OCI-M1 (cell line): ENCODE measurements around the gene CTCF.

Experiments used
- DNase-seq: peaks from one replicate; lab custom pipeline; 2025; lab: John Stamatoyannopoulos, UW

The CTCF gene

GRCh38 chr16:67535201-67535600 lies 27.1 kb upstream of the CTCF start:
- DNase-seq, result no peak

DNA sequence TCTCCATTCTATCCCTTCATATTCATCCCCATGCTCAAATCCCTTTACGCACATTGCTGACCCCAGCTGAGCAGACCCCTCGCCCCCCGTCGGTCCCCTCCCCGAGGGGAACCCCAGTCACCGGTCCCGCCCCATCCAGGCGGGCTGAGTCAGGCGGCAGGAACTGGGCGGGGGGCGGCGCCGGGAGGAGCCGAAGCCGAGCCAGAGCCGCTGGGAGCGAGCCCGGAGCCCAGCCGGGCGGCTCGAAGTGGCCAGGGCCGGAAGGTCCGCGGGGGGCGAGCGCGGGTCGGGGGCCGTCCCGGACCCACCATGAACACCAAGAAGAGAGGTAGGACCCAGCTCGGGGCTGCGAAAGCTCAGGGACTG lies 25.1 kb upstream of the CTCF start:
- DNase-seq, result no peak

GRCh38 chr16:67537636-67538591 lies 24.4 kb upstream of the CTCF start:
- no peak for DNase-seq

- no peak for DNase-seq
Measured at GRCh38 chr16:67538666-67539101, 23.6 kb upstream of the CTCF start.

- no peak for DNase-seq
Measured at GRCh38 chr16:67539271-67539670, 23.1 kb upstream of the CTCF start.

DNA sequence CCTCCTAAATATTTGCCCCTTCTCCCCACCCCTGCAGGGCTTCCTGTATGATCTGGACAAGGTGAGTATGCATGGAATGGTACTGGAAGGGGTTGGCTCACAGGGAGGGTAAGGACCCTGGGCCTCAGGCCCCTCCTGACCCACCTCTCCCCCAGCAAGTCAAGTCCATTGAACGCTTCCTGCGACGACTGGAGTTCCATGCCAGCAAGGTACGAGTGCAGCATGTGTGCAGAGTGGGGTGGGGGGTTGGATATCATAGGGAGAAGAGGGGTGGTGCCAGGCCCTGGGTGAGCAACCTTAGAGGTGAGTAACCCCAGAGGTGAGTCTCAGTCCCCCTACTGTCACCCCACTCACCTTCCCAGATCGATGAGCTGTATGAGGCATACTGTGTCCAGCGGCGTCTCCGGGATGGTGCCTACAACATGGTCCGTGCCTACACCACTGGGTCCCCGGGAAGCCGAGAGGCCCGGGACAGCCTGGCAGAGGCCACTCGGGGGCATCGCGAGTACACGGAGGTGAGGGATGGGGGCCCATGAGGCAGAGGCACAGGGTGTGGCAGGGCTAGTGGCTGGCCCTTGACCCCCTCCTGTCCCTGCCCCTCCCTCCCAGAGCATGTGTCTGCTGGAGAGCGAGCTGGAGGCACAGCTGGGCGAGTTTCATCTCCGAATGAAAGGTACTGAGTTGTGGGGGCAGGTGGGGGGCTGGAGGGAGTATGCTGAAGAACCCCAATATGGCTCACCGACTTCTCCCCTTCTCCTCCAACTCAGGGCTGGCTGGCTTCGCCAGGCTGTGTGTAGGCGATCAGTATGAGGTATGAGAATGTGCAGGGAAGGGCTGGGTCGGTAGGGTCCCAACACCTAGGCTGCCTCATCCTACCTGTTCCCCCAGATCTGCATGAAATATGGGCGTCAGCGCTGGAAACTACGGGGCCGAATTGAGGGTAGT lies 22.4 kb upstream of the CTCF start:
- no peak for DNase-seq

- DNase-seq, result no peak
Measured at GRCh38 chr16:67540756-67541155, 21.6 kb upstream of the CTCF start.

GRCh38 chr16:67541391-67542263 lies 20.7 kb upstream of the CTCF start:
- no peak for DNase-seq

- DNase-seq, result peak; percentile 92
Measured at GRCh38 chr16:67542464-67542863, 19.9 kb upstream of the CTCF start.

DNA sequence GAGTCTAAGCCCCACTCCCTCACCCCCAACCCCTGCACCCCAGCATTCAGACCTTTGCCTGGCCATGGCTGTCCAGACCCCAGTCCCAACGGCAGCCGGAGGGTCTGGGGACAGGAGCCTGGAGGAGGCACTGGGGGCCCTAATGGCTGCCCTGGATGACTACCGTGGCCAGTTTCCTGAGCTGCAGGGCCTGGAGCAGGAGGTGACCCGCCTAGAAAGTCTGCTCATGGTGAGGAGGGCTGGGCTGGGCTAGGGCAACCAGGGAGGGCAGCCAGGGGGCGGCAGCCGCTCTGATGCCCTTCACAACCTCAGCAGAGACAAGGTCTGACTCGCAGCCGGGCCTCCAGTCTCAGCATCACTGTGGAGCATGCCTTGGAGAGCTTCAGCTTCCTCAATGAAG lies 19.3 kb upstream of the CTCF start:
- no peak for DNase-seq

- no peak for DNase-seq
Measured at GRCh38 chr16:67543582-67543981, 18.7 kb upstream of the CTCF start.

DNA sequence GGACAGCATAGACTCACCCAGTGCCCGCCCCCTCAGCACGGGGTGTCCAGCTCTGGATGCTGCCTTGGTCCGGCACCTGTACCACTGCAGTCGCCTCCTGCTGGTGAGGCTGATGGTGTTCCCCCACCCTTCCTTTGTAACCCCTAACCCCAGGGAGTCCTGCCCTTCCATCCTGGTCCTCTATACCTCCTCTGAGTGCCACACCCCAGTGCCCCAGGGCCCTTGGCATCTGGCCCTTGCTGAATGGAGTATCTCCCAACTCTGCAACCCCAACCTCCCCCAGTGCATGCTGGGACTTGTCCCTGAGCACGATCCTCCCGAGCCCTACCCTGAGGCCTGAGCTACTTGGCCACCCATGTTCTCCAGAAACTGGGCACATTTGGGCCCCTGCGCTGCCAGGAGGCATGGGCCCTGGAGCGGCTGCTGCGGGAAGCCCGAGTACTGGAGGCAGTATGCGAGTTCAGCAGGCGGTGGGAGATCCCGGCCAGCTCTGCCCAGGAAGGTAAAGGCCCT lies 17.9 kb upstream of the CTCF start:
- DNase-seq, result no peak

DNA sequence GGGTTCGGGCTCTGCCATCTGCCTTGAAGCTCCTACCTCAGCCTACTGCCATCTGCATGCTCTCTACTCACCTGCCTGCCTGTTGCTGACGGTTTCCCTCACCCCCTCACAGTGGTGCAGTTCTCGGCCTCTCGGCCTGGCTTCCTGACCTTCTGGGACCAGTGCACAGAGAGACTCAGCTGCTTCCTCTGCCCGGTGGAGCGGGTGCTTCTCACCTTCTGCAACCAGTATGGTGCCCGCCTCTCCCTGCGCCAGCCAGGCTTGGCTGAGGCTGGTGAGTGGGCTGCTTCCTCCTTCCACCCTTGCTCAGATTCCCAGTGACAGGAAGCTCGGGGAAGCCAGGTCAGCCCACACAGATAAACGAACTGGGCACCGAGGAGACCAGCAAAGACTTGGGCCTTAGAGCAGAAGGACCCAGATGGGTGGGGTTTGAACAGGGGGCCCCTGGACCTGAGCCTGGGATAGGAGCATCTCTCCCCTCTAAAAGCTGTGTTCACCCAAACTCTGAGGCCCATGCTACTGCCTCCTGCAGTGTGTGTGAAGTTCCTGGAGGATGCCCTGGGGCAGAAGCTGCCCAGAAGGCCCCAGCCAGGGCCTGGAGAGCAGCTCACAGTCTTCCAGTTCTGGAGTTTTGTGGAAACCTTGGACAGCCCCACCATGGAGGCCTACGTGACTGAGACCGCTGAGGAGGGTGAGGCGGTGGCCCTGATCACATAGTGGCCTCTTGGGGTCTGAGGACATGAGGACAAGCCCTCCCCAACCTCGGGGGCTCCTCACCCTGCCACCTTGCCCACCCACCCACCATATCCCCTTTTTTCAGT lies 17.3 kb upstream of the CTCF start:
- DNase-seq, result no peak

GRCh38 chr16:67545665-67546024 lies 16.7 kb upstream of the CTCF start:
- no peak for DNase-seq

- DNase-seq, result no peak
Measured at GRCh38 chr16:67546091-67546501, 16.2 kb upstream of the CTCF start.

DNA sequence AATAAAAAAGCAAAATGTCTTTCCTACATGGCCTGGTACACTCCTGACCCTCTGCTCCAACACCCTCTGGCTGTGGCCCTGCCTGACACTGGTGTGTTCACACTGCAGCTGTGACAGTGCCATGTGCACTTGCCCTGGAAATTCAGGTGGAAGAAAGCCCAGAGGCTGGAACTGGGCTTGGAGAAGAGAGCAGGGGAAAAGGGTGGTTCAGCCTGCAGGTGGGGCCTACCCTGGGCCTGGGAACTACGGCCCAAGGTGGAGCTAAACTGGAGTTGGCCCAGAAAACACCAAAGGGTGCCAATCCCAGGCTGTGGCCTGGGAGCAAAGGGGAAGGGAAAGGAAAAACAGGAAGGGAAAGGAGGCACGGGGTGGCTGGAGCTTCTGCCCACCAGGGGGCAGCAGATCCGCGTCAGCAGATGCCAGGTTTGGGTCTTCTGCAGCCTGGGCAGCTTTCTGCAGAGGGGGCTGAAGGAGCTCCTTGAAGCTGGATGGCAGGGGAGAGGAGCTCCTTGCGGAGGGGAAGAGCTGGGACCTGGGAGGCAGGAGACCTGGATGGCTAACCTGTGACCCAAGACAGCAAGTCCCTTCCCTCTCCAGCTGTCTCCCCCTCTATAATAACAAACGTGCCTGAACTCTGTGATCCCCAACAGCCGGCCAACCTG lies 15.4 kb upstream of the CTCF start:
- peak; percentile 82 for DNase-seq

GRCh38 chr16:67547423-67548264 lies 14.7 kb upstream of the CTCF start:
- no peak for DNase-seq

DNA sequence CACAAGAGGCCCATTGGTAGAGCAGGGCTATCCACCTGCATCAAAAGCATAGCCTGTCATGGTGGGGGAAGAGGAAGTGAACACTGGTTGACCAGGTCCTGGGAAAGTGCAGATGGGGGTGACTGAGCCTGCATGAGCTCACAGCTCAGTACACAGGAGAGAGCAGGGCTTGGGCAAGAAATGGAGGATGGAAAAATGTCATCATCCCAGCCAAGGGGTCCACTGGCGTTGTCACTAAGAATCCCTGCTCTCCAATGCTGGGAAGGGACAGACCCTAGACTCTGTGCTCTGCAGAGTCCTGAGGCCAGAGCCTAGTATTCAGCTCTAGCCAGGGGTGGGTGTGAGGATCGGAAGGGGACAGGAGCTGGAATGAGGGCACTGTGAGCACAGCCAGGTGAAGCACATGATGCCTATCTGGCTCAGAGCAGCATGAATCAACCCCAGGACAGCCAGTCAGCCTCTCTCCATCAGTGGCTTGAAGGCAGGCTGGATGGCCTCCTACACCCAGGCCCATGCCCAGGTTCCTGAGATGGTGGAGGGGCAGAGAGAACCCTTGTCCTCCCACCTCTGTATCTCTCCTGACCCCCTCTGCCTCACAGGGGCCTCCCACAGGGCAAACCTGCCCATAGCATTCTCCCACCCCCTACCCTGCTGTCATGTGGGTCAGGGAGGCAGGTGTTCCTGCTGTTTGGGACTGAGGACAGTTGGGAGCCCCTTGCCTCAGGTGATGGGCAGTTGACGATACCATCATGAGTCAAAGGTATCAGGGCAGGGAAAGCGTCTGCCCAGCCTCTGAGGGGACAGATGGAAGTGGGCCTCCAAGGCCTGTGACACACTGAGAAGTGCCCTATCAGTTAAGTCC lies 13.8 kb upstream of the CTCF start:
- no peak for DNase-seq
